Measurements from ENCODE around the gene PURB. TPM values are rescaled to one million over a fixed set of nuclear protein-coding genes. Genes with fewer than 3 reads are reported as not detected.

Gene PURB
- total and polyA plus RNA-seq, 2 experiments from 2014 or later, result 3.5 to 25.5 TPM

DNA sequence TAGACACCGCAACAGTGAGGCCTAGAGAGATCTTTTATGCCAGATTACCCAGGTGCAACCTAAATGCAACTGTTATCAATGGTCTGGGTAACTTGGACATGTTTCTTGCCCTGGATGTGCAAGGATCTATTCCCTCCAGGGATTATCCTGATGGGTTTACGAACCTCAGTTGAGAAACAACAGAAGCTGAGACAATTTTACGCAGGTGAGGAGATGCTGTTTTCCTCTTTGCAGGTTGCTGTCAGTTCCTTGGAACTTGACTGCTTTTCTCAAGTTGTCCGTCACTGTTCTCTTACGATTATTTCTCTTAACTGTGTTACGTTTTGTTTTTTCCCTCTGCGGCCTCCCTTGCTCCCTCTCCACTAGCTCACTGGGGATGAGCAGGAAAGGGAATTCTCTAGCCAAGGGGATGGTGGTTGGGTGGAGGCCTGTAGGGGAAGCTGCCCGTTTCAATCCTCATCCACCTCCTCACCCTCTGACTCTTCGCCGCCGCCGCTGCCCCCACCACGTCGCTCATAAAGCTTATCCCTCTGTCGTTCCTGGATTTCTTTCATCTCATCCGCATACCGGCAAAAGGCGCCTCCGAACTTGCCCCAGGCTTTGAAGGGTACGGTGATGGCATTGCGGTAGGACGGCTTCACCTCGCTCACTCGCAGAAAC lies 1.2 kb downstream of the PURB start:
- Histone ChIP-seq H3K4me2 (peak overlapping the region; percentile 92), H2AFZ (peak overlapping the region; percentile 62), H3K27me3 (no peaks in the 10 kb centered on the region), H4K20me1 (ENCODE audit: insufficient read depth, poor library complexity, severe bottlenecking) (peaks cover 55% of the 10 kb centered on the region), H3K36me3 (replicated peaks; ENCODE audit: insufficient read depth, low read depth) (no peaks in the 10 kb centered on the region), H3K9me2 (replicated peaks; ENCODE audit: insufficient read depth) (no peaks in the 10 kb centered on the region), H3K79me2 (peaks cover 56% of the 10 kb centered on the region), H3K4me3 (peak overlapping the region; percentile 91), H3K27ac (peak overlapping the region; percentile 100), H3K4me1 (ENCODE audit: insufficient read depth) (peaks cover 43% of the 10 kb centered on the region), H3K9me3 (ENCODE audit: low read depth) (no peaks in the 10 kb centered on the region)
- TF ChIP-seq, protein P1, sequence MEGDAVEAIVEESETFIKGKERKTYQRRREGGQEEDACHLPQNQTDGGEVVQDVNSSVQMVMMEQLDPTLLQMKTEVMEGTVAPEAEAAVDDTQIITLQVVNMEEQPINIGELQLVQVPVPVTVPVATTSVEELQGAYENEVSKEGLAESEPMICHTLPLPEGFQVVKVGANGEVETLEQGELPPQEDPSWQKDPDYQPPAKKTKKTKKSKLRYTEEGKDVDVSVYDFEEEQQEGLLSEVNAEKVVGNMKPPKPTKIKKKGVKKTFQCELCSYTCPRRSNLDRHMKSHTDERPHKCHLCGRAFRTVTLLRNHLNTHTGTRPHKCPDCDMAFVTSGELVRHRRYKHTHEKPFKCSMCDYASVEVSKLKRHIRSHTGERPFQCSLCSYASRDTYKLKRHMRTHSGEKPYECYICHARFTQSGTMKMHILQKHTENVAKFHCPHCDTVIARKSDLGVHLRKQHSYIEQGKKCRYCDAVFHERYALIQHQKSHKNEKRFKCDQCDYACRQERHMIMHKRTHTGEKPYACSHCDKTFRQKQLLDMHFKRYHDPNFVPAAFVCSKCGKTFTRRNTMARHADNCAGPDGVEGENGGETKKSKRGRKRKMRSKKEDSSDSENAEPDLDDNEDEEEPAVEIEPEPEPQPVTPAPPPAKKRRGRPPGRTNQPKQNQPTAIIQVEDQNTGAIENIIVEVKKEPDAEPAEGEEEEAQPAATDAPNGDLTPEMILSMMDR (IDR thresholded peaks at IDR 0.05; ENCODE audit: poor library complexity), result no peak
- TF ChIP-seq EZH2 (IDR thresholded peaks at IDR 0.05; ENCODE audit: borderline replicate concordance), result no peak
- no peak for TF ChIP-seq EZH2phosphoT487 (IDR thresholded peaks at IDR 0.05; ENCODE audit: low read depth, severe bottlenecking, unreplicated experiment)
- peak; percentile 14 for DNase-seq (ENCODE audit: low spot score)
- WGBS (ENCODE audit: low lambda C conversion rate, missing lambda C conversion rate), result 35% methylated on average over 22 of the region's 24 CpGs

DNA sequence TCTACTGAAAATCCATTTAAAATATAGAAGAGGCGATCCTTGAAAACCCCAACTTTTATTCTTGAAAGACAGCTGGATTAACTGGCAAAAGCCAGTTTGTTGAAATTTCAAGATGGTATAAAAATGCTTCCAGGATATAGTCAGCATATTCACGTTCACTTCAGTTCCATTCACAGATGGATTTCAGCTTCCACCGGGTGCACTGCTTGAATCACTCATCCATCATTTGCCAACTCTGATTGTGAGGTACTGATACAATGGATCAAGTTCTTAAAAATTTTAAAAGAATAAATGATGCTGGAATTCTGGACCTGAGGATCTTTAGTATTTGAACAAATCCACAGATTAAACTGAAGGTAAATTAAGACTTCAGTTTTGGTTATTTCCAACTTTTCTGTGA lies 2.4 kb downstream of the PURB start:
- DNase-seq (ENCODE audit: low spot score), result no peak
- peak overlapping the region; percentile 92 for H3K4me2 ChIP-seq
- no peaks in the 10 kb centered on the region for H3K27me3 ChIP-seq
- 74% methylated on average over 3 of the region's 3 CpGs for WGBS (ENCODE audit: low lambda C conversion rate, missing lambda C conversion rate)
- TF ChIP-seq EZH2 (IDR thresholded peaks at IDR 0.05; ENCODE audit: borderline replicate concordance) (no peak), EZH2phosphoT487 (IDR thresholded peaks at IDR 0.05; ENCODE audit: low read depth, severe bottlenecking, unreplicated experiment) (no peak)
- TF ChIP-seq, protein P1 (IDR thresholded peaks at IDR 0.05; ENCODE audit: poor library complexity), result no peak
- H4K20me1 ChIP-seq (ENCODE audit: insufficient read depth, poor library complexity, severe bottlenecking), result peaks cover 61% of the 10 kb centered on the region
- H3K4me1 ChIP-seq (ENCODE audit: insufficient read depth), result peaks cover 43% of the 10 kb centered on the region
- no peaks in the 10 kb centered on the region for H3K9me2 ChIP-seq (replicated peaks; ENCODE audit: insufficient read depth)
- H3K4me3 ChIP-seq, result peak overlapping the region; percentile 17
- H3K36me3 ChIP-seq (replicated peaks; ENCODE audit: insufficient read depth, low read depth), result no peaks in the 10 kb centered on the region
- peaks cover 65% of the 10 kb centered on the region for H3K79me2 ChIP-seq
- no peak overlapping the region for H2AFZ ChIP-seq
- no peaks in the 10 kb centered on the region for H3K9me3 ChIP-seq (ENCODE audit: low read depth)
- H3K27ac ChIP-seq, result no peak overlapping the region

DNA sequence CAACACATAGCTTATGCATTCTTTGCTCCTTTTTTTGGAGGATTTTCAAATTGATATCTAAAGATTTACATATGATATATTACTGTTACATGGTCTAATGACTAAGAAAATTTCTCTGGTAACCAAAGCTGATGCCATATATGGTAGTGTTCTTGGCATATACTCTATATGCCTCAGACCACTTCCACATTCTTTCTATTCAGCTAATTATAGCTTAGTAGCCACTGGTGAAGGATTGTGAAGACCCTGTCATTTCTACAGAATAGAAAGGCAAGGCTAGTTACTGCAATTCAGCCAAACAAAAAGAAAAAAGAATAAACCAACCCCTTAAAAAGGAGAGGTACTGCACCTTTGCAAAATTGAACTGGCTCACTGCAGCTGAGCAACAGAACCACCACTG lies 3.7 kb downstream of the PURB start:
- Histone ChIP-seq H3K4me2 (peak overlapping the region; percentile 92), H3K36me3 (replicated peaks; ENCODE audit: insufficient read depth, low read depth) (no peaks in the 10 kb centered on the region), H3K4me3 (peak overlapping the region; percentile 17), H3K9me2 (replicated peaks; ENCODE audit: insufficient read depth) (no peaks in the 10 kb centered on the region), H3K27ac (no peak overlapping the region), H3K27me3 (no peaks in the 10 kb centered on the region), H3K4me1 (ENCODE audit: insufficient read depth) (peaks cover 43% of the 10 kb centered on the region), H4K20me1 (ENCODE audit: insufficient read depth, poor library complexity, severe bottlenecking) (peaks cover 61% of the 10 kb centered on the region), H3K79me2 (peaks cover 65% of the 10 kb centered on the region), H2AFZ (no peak overlapping the region), H3K9me3 (ENCODE audit: low read depth) (no peaks in the 10 kb centered on the region)
- DNase-seq (ENCODE audit: low spot score), result no peak
- TF ChIP-seq EZH2 (IDR thresholded peaks at IDR 0.05; ENCODE audit: borderline replicate concordance), result no peak
- TF ChIP-seq EZH2phosphoT487 (IDR thresholded peaks at IDR 0.05; ENCODE audit: low read depth, severe bottlenecking, unreplicated experiment), result no peak
- TF ChIP-seq, protein P1 (IDR thresholded peaks at IDR 0.05; ENCODE audit: poor library complexity), result no peak
